Measurements from ENCODE around the gene SDHAF1. TPM values are rescaled to one million over a fixed set of nuclear protein-coding genes. Genes with fewer than 3 reads are reported as not detected.

The SDHAF1 gene, protein sequence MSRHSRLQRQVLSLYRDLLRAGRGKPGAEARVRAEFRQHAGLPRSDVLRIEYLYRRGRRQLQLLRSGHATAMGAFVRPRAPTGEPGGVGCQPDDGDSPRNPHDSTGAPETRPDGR
- 11.1 and 12.2 TPM in 2 replicates for total RNA-seq

DNA sequence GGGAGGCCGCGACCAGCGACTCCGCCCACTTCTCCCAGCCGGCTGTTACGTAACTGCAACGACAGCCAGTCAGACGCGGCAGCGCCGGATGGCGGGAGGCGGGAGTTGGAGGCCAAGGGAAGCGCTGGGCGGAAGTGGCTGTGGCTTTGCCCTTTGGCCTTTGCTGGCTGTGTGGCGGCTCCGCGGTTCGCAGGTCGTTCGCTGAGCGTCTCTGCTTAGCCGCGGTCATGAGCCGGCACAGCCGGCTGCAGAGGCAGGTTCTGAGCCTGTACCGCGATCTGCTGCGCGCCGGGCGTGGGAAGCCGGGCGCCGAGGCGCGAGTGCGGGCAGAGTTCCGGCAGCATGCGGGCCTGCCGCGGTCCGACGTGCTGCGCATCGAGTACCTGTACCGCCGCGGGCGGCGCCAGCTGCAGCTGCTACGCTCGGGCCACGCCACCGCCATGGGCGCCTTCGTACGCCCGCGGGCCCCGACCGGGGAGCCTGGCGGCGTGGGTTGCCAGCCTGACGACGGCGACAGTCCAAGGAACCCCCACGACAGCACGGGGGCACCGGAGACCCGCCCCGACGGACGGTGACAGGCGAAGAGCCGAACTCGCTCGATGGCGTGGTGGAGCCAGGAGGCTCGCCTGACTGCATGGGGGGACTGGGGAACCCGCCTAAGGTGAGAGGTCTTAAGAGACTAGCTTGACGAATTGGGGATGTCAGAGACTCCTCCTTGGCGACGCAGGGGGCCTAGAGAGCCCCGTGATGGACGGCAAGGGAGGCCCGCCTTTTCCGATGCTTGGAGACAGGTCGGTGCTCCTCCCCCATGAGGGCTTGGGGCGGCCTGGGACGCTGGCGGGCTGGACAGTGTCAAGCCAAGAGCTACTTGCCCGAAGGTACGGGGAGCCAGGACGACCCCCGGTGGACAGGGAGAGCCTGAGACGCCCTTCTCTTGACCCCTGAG is at the start of gene SDHAF1:
Gene SDHAF1 (plus strand): TSS at position 141 of the 946 bp plus-strand sequence. CDS start 87 bp downstream, at position 228.

DNA sequence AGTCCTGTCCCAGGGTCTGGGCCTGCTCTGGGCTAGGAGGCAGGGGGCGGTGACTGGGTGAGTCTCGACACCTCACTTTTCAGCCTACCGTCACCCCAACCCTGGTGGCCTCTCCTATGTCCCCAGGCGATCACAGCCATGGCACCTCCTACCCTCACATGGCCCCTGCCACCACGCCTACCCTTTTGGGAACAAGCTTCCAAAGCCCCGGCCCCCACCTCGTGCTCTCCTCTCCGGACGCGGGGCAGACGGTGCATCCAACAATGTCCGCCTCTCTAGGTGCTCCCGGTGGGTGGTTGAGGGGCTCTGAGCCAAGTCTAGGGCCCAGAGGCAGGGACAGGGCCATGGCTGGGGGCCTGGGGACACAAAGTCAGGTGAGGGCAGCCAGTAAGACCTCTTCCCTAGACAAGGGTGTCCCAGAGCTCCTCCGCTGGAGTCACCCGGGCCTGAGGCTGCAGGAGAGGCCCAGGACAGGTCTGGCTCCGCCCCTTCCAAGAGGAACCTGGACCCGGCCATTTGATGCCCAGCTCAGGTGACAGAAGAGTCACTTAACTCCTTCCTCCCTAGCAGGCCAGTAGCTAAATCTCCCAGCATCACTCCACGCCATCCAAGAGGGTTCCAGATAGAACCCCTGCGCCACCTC is 13.5 kb downstream of the SDHAF1 start, which contains the start of gene SYNE4:
Gene SYNE4 (minus strand): TSS at position 478 of the 643 bp plus-strand sequence. CDS start 132 bp downstream, at position 346.

DNA sequence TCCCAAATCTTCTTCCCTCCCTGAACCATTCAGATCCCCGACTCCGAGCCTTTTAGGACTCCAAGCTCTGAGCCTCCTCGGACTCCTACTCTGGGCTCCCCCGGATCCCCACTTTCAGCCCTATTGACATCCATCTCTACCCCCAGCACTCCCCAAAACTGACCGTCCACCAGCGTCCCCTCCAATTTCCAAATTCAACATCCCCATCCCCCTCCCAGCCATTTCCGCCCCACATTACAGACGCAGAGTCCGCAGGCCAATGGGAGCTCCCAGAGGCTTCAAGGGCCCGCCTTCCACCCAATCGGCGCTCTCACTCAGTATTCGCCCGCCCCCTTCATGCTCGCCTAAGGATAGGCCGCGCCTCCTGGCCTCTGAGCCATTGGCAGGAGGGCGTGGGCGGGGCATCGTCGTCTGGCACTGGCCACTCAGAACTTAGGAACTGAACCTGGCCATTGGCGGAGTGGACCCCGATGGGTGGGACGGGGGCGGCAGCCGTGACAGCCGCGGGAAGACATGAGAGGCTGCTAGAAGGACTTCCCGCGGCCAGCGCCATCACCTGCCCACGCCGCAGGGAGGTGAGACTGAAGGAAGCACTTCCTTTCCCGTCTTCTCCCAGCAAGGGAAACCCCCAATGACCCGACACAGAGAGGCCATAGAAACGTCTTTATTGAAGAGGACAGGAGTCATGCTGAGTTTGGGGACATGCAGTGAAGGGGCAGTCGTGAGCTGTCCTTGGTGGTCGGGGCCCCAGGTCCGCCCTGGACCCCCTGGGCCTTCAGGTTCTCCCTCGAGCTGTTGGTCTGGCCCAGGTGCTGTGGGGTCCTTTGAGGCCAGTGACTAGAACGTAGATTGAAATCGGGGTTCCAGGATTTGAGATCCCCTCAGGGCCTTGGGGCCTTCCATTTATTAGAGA is 19.3 kb downstream of the SDHAF1 start, which contains the start of gene ALKBH6:
Gene ALKBH6 (minus strand): TSS at position 202 of the 913 bp plus-strand sequence. CDS start 816 bp downstream, outside the sequence.

DNA sequence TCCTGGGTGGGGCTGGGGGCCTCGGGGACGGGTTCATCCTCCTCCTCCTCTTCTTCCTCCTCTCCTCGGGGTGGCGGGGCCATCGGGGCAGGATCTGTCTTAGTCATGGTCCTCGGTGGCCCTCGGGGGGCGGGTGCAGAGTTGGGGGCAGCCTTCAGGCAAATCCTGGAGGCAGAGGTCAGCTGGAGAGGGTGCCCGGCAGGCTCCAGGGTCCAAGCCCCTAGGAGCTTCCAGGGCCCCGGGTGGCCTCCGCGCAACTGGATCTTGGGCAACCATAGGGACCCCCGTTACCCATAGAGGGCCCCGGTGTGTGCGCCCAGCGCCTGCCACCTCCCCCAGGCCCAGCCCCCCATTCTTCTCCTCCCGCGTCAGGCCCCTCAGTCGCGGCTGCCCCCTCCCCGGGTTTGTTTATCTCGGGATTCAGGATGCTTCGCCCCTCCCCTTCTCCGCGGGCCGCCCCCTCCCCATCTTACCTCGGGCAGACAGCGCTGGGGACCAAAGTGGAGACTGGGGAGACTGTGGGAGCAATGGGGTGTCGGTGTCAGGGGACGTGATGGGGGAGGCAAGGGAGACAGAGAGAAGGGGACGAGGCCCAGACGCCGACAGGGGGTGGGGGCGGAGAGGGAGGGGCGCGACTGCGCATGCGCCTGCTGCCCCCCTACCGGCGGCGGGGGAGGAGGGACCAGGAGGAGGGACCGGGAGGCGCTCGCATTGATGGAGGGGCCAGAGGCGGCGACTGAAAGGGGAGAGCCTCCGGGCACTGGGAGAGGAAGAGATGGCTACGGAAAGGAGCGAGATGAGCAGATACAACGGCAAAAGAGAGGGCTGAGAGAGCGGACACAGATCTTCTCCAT is 37.5 kb downstream of the SDHAF1 start, which contains the start of gene CLIP3:
Gene CLIP3 (minus strand): TSS at position 623 of the 854 bp plus-strand sequence. CDS start 516 bp downstream, at position 107.

Small RNAs within 50 kb of the gene (small RNA-seq; reads per million reads assigned to genes)
- not detected for gene AF038458.1

Other genes starting within 250 kb of the SDHAF1 start
- 3.5 and 5.4 TPM in 2 replicates for gene U2AF1L4, start 249.8 kb upstream of the SDHAF1 start, total RNA-seq
- 15.8 and 22.6 TPM in 2 replicates for gene PSENEN, start 249.5 kb upstream of the SDHAF1 start, total RNA-seq
- gene LIN37, start 246.6 kb upstream of the SDHAF1 start, total RNA-seq, result 8.5 and 9.6 TPM in 2 replicates
- 0.53 and 0.65 TPM in 2 replicates for gene HSPB6, start 238.2 kb upstream of the SDHAF1 start, total RNA-seq
- gene PROSER3, start 237.0 kb upstream of the SDHAF1 start, total RNA-seq, result 9.2 and 10.3 TPM in 2 replicates
- 4.0 and 5.7 TPM in 2 replicates for gene ARHGAP33, start 219.6 kb upstream of the SDHAF1 start, total RNA-seq
- not detected in 2 replicates for gene PRODH2, start 182.3 kb upstream of the SDHAF1 start, total RNA-seq
- gene NPHS1, start 142.7 kb upstream of the SDHAF1 start, total RNA-seq, result not detected in 2 replicates
- gene KIRREL2, start 138.3 kb upstream of the SDHAF1 start, total RNA-seq, result not detected in 2 replicates
- gene APLP1, start 126.6 kb upstream of the SDHAF1 start, total RNA-seq, result 2.2 and 3.6 TPM in 2 replicates
- 3.3 and 3.6 TPM in 2 replicates for gene NFKBID, start 94.6 kb upstream of the SDHAF1 start, total RNA-seq
- not detected in 2 replicates for gene HCST, start 92.7 kb upstream of the SDHAF1 start, total RNA-seq
- not detected in 2 replicates for gene TYROBP, start 86.9 kb upstream of the SDHAF1 start, total RNA-seq
- 4.4 and 6.1 TPM in 2 replicates for gene LRFN3, start 58.8 kb upstream of the SDHAF1 start, total RNA-seq
- gene SYNE4, start 13.6 kb downstream of the SDHAF1 start, total RNA-seq, result 0.13 and 0.14 TPM in 2 replicates
- gene ALKBH6, start 19.0 kb downstream of the SDHAF1 start, total RNA-seq, result 8.3 and 11.7 TPM in 2 replicates
- 4.3 and 6.6 TPM in 2 replicates for gene CLIP3, start 37.7 kb downstream of the SDHAF1 start, total RNA-seq
- gene THAP8, start 59.1 kb downstream of the SDHAF1 start, total RNA-seq, result 0.80 and 1.1 TPM in 2 replicates
- 7.4 and 12.6 TPM in 2 replicates for gene WDR62, start 59.7 kb downstream of the SDHAF1 start, total RNA-seq
- not detected in 2 replicates for gene OVOL3, start 116.0 kb downstream of the SDHAF1 start, total RNA-seq
- 25.8 TPM in 2 replicates for gene POLR2I, start 119.7 kb downstream of the SDHAF1 start, total RNA-seq
- gene TBCB, start 120.3 kb downstream of the SDHAF1 start, total RNA-seq, result 104 and 105 TPM in 2 replicates
- gene CAPNS1, start 144.9 kb downstream of the SDHAF1 start, total RNA-seq, result 241 and 313 TPM in 2 replicates
- 2.4 and 4.5 TPM in 2 replicates for gene COX7A1, start 157.3 kb downstream of the SDHAF1 start, total RNA-seq
- 4.1 and 4.2 TPM in 2 replicates for gene ZNF565, start 219.5 kb downstream of the SDHAF1 start, total RNA-seq
- 173 and 176 TPM in 2 replicates for gene ZNF146, start 219.9 kb downstream of the SDHAF1 start, total RNA-seq